CD4-positive, alpha-beta T cell treated with Interleukin-17A for 4 hours (primary cell): ENCODE results near the gene NUMB.

Source experiments
- DNase-seq: peaks from one replicate; pipeline ENCODE4 v3.0.0-alpha.2; 2020; ENCODE audit warnings: mixed read lengths

Gene NUMB

DNA sequence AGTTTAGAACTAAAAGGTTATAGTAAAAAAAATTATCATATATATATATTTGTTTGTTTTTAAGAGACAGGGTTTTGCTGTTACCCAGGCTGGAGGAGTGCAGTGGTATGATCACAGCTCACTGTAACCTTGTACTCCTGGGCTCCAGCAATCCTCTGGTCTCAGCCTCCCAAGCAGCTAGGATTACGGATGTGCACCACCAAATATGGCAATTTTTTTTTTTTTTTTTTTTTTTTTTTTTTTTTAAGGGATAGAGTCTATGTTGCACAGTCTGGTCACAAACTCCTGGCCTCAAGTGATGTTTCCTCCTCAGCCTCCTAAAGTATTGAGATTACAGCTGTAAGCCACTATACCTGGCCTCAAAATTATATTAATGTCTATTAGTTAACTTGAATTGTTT lies 172.4 kb downstream of the NUMB start:
- no peak for DNase-seq

DNA sequence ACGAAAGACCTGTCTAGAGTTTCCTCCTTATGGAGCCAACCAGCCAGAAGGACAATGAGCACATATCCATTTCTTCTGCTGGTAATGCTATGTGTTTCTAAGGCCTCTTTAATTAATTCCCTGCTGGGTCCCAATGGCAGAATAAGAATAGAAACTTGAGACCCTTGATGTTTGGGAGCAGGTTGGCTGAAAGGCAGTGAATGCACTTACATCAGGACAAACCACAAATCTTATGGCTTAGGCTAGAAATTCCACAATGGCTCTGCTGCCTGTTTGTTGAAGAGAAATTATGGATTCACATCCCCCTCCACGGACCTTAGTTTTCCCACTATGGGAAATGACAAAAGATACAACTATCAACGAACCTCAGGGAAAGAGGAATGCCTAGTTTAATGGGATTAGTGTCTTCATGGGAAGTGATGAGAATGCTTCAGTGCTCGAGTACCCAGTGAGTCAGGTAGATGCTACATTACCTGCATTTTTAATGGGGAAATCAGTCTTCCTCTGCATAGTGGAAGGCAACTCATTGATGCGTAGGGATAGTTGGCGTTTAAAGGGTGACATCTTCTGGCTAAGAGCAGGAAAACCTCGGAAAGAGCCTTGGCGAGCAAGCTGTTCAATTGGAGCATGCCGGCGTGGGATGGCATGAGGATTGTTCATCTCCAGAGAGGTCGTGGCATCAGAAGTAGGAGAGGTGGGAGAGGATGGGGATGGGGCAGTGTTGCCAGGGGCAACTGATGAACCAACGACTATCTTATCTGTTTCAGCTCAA lies 174.6 kb downstream of the NUMB start:
- no peak for DNase-seq

DNA sequence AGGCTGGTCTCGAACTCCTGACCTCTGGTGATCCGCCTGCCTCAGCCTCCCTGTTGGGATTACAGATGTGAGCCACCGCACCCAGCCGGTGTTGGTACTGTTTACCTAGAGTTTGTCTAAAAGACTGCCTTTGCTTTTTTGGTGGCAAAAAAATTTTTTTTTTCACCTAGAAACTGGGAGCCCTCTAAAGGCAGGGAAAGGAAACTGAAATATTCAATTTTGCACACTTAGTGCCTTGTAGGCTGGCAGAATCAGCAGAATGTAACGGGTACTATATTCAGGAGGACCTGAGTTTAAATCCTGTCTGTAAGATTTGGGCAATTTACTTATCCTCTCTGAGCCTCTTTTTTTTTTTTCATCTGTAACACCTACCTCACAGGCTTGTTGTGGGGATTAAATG lies 177.4 kb downstream of the NUMB start:
- DNase-seq: no peak

DNA sequence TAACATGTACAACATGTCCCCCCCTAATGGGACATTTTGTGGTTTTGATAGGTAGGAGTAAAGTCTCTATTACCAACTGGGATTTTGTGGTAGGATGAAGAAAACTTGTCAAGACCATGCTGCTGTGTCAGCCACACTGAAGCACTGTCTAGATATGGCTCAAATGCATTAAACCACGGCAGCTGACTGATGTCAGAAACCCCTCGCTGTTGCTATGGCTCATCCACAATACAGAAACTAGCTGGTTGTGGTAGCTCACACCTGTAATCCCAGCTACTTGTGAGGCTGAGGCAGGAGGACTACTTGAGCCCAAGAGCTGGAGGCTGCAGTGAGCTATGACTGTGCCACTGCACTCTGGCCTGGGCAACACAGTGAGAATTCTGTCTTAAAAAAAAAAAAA lies 181.0 kb downstream of the NUMB start:
- DNase-seq: no peak

DNA sequence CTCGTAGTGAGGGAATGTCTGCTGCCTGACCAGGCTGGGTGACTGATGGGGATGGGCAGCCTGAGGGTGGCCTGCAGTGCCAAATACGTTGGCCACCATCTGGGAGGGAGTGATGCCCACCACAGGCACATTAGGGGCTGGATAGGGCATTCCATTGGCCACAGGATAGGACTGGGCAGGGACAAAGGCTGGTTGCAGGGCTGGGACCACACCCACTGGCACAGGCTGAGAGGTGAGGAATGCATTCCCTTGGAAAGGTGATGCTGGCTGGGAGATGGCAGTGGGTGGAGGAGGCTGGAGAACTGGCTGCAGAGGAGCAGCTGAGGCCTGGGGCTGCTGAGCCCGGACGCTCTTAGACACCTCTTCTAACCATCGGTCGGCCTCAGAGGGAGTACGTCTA lies 181.5 kb downstream of the NUMB start:
- DNase-seq: no peak

DNA sequence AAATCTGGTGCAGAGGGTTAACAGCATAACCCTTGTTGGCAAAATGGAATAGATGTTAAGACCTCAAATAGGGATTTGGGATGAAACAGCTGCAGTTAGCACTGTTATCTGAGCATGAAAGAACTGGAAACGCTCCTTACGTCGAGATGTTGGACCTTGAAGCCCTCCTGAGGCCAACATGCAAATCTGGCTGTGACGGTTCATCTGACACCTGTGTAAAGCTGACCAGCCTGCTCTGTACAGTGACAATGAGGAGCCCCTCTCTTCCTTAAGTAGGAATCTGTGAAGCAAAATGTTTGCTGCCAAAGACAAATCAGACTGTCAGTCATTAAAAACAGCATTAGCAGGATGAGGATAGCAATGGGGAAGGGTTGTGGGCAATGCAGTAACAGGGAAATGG lies 184.5 kb downstream of the NUMB start:
- no peak for DNase-seq

DNA sequence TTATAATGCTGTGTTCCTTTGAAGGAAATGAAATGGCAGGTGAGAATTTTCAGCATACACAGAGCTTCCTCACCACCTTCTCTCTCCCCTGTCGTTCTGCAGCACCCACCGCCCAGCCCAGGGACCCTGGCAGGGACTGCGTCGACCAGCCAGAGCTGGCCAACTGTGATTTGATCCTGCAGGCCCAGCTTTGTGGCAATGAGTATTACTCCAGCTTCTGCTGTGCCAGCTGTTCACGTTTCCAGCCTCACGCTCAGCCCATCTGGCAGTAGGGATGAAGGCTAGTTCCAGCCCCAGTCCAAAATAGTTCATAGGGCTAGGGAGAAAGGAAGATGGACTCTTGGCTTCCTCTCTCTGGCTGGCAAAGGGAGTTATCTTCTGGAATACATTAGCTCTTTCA lies 186.0 kb downstream of the NUMB start:
- DNase-seq: no peak

DNA sequence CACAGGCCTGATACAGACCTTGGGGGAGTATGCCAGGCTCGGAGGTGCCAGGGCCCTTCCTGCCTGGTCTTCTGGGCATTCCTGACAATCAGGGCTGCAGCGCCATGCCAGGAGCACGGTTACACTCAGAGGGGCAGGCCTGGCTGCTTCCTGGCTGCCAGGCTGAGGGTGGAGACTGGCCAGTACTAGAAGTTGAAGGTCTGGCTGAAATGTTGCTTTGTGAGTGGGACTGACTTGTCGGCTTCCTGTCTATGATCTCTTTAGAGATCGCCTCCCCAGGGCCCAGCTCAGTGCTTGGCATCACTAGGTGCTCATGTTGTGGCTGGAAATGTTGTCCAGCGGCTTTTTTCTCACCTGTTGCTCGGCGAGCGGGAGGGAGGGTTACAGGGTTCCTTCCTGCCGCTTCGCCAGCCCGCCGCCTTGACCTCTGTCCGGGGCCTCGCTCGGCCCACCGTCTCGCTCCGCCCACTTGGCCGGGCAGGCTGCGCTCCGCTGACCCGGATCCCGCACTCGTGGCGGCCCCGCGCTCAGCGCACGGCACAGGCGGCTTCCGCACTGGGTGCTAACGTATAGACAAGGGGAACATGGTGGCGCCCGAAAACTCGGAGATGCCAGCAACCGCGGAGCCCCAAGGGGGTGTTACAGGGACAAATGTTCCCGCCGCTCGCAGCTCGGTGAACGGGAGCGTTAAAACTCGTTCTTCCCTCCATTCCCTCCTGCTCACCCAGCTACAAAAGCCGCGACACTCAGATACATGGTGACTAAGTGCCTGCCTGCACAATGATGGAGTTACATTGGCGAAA lies 188.4 kb downstream of the NUMB start:
- no peak for DNase-seq

DNA sequence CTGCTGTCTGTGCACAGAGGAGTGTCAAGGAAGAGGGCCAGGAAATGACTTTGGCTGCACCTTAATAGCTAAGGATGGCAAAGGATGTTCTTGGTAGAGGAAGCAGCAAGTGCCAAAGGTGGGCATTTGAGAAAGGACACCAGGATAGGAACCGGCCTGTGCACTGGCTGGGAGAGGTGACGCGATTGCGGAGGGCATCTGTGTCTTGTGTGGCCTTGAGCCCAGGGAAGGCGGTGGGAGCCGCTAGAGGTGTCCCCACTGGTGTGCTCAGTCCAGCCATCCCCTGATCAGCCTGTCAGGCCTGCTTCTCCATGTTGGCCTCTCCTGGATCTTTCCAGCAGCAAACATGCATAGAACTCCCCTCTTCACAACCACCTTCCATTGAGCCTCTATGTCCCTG lies 190.9 kb downstream of the NUMB start:
- DNase-seq: no peak

DNA sequence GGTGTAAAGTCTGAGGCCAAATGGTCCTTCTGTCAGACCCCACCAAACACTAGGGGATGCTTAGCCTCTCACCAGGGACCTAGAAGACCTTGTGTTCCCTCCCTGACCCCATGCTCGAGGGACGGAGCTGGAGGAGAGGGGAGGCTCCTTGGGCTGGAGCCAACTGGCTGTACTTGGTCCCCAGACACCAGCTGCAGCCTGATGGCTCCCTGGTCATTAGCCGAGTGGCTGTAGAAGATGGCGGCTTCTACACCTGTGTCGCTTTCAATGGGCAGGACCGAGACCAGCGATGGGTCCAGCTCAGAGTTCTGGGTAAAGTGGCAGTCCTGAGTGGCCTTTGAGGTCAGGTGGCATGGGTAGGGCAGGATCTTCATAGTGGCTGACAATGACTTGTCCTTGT lies 192.0 kb downstream of the NUMB start:
- no peak for DNase-seq

DNA sequence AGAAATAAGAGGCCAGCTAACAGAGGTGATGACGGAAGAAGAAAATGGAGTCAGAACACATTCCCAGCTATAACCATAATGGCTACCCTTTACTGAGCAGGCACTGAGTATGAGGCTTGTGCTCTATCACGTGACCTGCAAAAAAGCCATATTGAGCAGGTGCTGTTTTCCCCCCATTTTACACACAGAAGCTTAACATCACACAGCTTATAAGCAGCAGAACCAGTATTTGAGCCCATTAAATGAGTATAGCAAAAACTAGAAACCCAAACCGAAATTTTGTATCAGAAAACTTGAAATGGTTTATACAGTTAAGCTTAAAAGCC lies 192.7 kb downstream of the NUMB start:
- no peak for DNase-seq

DNA sequence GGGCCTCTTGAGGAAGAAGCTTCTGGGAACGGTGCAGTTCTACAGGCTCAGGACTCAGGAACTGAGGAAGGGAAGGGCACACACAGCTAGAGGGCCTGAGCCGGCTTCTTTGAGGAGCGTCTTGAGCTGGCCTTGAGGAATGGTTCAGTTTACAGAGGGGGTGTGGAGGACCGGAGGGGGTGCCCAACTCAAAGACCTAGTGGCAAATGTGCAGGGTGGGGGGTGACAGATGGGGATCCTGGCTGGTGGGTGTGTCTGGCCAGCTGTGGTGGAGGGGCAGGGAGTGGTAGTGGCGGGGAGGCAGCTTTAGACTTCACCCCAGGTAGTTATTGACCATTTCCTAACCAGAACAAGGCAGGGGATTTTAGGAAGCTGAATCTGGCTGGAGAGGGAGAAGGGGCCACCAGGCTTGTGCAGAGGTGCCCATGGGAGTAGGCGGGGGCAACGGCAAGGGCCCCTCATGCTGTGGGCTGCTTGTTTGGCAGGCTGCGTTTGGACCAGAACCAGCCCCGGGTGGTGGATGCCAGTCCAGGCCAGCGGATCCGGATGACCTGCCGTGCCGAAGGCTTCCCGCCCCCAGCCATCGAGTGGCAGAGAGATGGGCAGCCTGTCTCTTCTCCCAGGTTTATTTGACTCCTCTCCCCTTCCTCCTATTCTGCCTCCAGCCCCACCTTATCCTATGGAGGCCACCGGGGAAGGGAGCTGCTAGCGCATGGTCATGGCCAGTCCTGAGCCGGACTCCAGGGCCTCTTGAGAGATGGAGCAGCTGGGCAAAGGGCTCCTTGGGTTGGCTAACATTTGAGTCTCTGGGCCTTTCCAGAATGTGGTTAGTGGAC lies 193.2 kb downstream of the NUMB start:
- DNase-seq: no peak

DNA sequence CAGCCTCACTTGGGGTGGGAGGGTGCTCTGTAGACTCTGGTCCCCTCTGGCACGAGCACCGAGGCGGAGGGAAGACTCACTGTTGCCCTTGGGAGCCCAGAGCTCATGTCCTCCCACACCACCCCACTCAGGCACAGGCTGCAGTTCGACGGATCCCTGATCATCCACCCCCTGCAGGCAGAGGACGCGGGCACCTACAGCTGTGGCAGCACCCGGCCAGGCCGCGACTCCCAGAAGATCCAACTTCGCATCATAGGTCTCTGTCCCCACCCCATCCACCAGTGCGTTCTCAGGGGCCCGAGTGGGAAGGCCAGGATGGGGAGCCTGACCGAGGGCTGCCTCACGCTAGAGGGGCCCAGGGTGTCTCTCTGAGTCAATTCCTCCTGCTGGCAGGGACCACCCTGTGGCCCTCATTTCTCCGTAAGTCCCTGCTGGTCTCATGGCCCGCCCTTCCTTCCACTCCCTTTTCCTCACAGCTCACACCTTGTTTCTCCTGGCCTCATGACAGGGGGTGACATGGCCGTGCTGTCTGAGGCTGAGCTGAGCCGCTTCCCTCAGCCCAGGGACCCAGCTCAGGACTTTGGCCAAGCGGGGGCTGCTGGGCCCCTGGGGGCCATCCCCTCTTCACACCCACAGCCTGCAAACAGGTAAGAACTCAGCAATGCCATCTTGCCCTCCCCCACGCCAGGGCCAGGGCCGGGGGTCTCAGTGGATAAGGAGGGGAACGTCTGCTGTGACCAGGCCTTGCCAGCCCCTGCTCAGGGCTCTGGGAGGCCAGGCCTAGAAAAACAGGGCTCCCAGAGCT lies 194.1 kb downstream of the NUMB start:
- DNase-seq: no peak

DNA sequence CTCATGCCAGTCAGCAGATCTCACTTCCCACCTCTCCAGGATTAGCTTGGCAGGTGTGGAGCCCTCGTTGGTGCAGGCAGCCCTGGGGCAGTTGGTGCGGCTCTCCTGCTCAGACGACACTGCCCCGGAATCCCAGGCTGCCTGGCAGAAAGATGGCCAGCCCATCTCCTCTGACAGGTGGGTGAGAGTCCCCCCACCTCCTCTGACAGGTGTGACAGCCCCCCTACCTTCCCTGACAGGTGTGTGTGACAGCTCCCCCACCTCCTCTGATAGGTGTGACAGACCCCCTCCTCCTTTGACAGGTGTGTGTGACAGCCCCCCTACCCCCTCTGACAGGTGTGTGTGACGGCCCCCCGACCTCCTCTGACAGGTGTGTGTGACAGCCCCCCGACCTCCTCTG lies 194.7 kb downstream of the NUMB start:
- DNase-seq: no peak

DNA sequence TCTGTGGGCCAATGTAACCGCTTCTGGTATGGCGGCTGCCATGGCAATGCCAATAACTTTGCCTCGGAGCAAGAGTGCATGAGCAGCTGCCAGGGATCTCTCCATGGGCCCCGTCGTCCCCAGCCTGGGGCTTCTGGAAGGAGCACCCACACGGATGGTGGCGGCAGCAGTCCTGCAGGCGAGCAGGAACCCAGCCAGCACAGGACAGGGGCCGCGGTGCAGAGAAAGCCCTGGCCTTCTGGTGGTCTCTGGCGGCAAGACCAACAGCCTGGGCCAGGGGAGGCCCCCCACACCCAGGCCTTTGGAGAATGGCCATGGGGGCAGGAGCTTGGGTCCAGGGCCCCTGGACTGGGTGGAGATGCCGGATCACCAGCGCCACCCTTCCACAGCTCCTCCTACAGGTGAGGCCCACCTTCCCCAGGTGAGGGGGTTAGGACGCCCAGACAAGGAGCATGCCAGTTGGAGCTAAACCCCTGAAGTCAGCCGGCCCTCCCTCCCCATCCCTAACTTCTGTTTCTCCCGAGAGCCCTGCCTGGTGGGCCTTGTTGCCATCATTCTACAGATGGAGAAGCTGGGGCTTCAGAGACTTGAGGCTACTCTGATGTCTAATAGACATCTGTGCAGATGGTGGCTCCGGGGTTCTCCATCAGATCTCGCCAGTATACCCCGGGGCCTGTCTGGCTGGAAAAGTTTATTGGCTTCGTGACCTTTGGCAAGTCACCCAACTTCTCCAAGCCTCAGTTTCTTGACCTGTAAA lies 195.7 kb downstream of the NUMB start:
- no peak for DNase-seq

DNA sequence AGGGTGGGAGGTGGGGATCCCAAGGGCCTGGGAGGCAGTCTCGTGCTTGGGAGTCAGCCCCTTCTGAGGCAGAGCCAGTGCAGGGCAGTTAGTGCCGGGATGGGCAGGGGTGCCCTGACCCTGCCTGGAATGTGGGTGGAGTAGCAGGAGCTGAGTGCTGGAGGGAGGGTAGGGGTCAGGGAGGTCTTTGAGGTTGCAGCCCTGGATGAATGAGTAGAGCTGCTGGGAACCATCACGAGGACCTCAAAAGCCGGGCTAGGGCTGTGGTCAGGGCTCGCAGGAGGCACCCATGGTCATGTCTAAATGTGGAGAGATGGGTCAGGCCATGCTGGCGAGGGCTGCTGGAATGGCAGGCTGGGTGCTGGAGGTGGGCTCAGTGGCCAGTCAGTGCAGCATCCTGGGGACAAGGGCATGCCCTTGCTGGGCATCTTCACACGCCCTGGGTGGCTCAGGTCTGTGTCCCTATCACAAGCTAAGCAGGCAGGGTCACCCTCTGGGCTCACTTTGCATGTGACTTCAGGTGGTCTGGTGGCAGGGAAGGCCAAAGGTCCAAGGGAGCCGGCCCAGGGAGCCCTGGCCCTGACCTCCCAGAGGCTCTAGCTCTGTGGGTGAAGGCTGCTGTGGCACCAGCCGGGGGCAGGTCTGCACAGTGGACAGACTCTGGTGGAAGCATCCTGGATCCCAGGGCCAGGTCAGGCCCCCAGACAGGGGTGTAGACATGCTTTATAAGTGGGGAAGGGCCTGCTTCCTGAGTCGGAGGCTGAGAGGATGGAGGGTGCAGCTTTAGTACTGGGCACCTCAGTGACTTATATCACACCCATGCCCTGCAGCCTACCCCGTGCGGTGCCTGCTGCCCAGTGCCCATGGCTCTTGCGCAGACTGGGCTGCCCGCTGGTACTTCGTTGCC lies 196.6 kb downstream of the NUMB start:
- no peak for DNase-seq

DNA sequence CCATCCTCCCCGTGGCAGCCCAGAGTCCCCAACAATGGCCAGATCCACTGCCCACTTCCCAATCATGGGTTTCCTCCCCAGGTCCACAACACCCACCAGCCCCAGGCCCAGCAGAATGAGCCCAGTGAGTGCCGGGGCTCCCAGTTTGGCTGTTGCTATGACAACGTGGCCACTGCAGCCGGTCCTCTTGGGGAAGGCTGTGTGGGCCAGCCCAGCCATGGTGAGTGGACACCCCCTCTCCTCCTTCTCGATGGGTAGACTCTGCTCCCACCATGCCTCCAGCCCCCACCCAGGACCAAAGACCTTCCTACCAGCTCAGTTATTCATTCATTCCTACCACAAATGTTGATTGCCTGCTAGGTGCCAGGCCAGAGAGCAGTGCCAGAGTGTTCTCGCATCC lies 197.3 kb downstream of the NUMB start:
- DNase-seq: no peak

DNA sequence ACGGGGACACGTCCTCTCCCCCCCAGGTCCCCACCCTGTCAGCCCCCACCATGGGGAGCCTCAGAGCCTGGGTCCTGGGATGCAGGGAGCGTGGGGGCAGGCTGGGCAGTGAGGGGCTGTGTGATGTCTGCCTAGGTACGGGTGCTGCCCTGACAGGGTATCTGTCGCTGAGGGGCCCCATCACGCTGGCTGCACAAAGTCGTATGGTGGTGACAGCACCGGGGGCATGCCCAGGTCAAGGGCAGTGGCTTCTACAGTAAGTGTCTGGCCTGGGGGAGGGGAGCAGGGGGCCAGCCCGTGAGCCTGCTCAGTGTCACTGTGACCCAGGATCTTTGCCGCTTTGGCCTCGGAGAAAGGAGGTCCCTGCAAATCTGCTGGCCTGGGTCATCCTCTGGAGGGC lies 197.8 kb downstream of the NUMB start:
- no peak for DNase-seq

DNA sequence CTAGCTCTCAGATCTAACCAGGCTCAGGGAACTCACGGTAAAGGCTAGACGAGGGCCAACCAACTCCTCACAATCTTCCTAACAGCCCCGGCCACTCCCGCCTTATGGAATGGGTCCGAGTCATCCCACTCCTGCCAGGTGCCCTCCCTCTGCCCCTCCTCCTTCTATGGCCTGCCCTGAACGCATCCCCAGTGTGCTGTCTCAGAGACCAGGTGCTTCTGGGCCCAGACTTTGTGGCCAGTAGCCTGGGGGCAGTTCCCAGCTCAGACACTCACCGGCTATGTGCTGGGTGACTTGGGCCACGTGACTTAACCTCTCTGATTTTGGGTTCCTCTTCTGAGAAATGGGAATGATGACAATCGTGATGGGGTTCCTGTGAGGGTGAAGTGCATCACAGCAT lies 198.5 kb downstream of the NUMB start:
- no peak for DNase-seq

DNA sequence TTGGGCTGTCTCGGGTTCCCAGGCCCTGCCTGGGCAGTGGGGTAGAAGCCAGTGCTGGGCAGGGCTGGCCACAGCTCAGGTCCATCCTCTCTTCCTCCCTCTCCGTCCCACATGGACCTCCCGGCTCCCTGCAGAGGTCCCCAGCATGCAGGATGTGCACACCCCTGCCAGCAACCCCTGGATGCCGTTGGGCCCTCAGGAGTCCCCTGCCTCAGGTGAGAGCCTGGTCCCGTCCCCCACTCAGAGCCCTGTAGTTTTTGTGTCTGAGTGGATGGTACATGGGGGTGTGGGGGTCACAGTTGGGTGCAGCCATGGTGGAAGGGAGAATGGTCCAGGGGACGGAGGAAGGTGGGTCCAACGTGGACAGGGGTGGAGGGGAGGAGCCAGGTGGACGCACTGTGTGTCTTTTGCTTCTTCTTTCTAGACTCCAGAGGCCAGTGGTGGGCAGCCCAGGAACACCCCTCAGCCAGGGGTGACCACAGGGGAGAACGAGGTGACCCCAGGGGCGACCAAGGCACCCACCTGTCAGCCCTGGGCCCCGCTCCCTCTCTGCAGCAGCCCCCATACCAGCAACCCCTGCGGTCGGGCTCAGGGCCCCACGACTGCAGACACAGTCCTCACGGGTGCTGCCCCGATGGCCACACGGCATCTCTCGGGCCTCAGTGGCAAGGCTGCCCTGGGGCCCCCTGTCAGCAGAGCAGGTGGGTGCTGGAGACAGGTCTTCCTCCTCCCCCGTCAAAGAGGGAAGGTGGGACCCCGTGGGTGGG lies 199.3 kb downstream of the NUMB start:
- DNase-seq: no peak
